Measurements from ENCODE around the gene ZNF618. TPM values are rescaled to one million over a fixed set of nuclear protein-coding genes. Genes with fewer than 3 reads are reported as not detected.

ZNF618 gene
- total RNA-seq, 1 experiment from 2014 or later, result 1.2 TPM

DNA sequence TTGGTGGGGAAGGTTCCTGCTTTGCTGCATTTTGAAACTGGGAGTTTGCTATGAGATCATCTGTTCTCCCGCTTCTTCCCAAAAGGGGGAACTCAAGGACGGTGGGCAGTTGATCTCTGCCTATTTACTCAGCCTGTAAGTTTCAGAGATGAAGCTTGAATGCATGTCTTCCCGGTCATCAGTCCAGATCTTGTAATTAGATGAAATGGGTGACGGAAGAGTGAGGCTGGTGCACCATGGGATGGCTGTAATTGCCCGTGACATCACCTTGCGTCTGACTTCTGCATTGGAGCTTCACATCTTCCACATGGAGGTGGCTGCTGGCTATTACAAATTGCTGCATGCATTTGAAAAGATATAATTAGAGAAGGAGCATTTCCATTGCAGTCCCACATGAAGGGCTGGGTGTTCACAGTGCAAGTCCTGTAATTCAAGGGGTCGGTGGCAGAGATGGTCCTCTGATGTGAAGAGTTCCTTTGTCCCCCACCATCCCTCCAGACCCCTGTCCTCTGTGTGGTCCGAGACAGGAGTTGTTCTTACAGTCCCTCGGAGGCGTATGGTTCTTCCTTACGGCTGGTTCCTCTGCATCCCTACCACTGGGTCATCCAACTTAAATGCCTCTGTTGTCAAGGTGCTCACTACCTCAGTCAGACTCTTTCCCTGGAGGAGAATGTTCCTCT, 72.9 kb downstream of the ZNF618 start:
- ChIA-PET CTCF (no interaction called here), POLR2A (no interaction called here)
- intact Hi-C loops (cut with micrococcal nuclease; ENCODE audit: unreplicated experiment), result no loop called here
- no peak overlapping the region for H3K4me3 ChIP-seq (ENCODE audit: low read depth, low read length)
- Mint-ChIP-seq H3K4me1 (ENCODE audit: low read depth, unreplicated experiment) (no peaks in the 10 kb centered on the region), H3K9me3 (ENCODE audit: unreplicated experiment) (no peaks in the 10 kb centered on the region), H3K4me3 (ENCODE audit: unreplicated experiment) (no peak overlapping the region), H3K27me3 (ENCODE audit: insufficient read depth, unreplicated experiment) (no peaks in the 10 kb centered on the region), H3K27ac (ENCODE audit: unreplicated experiment) (no peak overlapping the region), H3K36me3 (ENCODE audit: insufficient read depth, unreplicated experiment) (no peaks in the 10 kb centered on the region)
- no peak for DNase-seq
- no peaks in the 10 kb centered on the region for H3K4me1 ChIP-seq
- TF ChIP-seq, protein P1, sequence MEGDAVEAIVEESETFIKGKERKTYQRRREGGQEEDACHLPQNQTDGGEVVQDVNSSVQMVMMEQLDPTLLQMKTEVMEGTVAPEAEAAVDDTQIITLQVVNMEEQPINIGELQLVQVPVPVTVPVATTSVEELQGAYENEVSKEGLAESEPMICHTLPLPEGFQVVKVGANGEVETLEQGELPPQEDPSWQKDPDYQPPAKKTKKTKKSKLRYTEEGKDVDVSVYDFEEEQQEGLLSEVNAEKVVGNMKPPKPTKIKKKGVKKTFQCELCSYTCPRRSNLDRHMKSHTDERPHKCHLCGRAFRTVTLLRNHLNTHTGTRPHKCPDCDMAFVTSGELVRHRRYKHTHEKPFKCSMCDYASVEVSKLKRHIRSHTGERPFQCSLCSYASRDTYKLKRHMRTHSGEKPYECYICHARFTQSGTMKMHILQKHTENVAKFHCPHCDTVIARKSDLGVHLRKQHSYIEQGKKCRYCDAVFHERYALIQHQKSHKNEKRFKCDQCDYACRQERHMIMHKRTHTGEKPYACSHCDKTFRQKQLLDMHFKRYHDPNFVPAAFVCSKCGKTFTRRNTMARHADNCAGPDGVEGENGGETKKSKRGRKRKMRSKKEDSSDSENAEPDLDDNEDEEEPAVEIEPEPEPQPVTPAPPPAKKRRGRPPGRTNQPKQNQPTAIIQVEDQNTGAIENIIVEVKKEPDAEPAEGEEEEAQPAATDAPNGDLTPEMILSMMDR (IDR thresholded peaks at IDR 0.05; ENCODE audit: insufficient read depth in 1 of 2, low read depth in 1 of 2, low read length in 1 of 2, severe bottlenecking in 1 of 2, unreplicated experiment in 1 of 2), result no peak
- H3K36me3 ChIP-seq (ENCODE audit: control insufficient read depth, insufficient read depth, low read length), result no peaks in the 10 kb centered on the region
- H3K27me3 ChIP-seq (replicated peaks; ENCODE audit: control insufficient read depth, insufficient read depth, low read length), result no peaks in the 10 kb centered on the region
- H3K9me3 ChIP-seq, result no peaks in the 10 kb centered on the region
- no TSS peak for BruUV-seq (replicated peaks)

DNA sequence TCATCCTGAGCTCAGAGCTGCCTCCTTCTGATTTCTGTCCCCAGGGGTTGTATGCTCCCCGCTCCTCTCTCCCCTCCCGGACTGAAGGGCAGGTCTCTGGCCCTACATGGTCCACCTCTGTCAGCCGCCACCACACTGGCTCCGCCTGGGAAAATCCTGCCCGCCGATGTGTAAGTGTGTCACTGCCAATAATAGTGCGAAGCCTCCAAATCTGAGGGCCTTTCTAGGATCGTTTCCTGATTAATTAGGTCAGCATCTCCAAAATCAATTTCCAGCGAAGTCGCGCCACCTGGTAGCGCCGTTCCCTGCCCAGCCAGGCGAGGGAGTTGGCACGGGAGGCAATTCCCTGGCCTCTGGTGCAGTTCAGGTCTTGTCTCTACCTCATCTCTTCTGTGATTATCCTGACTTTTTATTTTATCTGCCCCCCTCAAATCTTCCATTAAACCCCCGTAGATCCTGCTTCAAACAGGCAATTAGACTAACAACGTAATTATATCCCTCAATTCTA, 73.5 kb downstream of the ZNF618 start:
- H3K9me3 Mint-ChIP-seq (ENCODE audit: unreplicated experiment), result no peaks in the 10 kb centered on the region
- no peak for DNase-seq
- BruUV-seq (replicated peaks), result no TSS peak
- no peak overlapping the region for H3K4me3 Mint-ChIP-seq (ENCODE audit: unreplicated experiment)
- no peaks in the 10 kb centered on the region for H3K4me1 Mint-ChIP-seq (ENCODE audit: low read depth, unreplicated experiment)
- no peak overlapping the region for H3K4me3 ChIP-seq (ENCODE audit: low read depth, low read length)
- no peaks in the 10 kb centered on the region for H3K27me3 ChIP-seq (replicated peaks; ENCODE audit: control insufficient read depth, insufficient read depth, low read length)
- intact Hi-C loops (cut with micrococcal nuclease; ENCODE audit: unreplicated experiment), result no loop called here
- no peaks in the 10 kb centered on the region for H3K36me3 ChIP-seq (ENCODE audit: control insufficient read depth, insufficient read depth, low read length)
- H3K36me3 Mint-ChIP-seq (ENCODE audit: insufficient read depth, unreplicated experiment), result no peaks in the 10 kb centered on the region
- POLR2A ChIA-PET, result no interaction called here
- H3K27ac Mint-ChIP-seq (ENCODE audit: unreplicated experiment), result no peak overlapping the region
- H3K27me3 Mint-ChIP-seq (ENCODE audit: insufficient read depth, unreplicated experiment), result no peaks in the 10 kb centered on the region
- CTCF ChIA-PET, result no interaction called here
- TF ChIP-seq, protein P1 (IDR thresholded peaks at IDR 0.05; ENCODE audit: insufficient read depth in 1 of 2, low read depth in 1 of 2, low read length in 1 of 2, severe bottlenecking in 1 of 2, unreplicated experiment in 1 of 2), result no peak
- H3K4me1 ChIP-seq, result no peaks in the 10 kb centered on the region
- no peaks in the 10 kb centered on the region for H3K9me3 ChIP-seq

DNA sequence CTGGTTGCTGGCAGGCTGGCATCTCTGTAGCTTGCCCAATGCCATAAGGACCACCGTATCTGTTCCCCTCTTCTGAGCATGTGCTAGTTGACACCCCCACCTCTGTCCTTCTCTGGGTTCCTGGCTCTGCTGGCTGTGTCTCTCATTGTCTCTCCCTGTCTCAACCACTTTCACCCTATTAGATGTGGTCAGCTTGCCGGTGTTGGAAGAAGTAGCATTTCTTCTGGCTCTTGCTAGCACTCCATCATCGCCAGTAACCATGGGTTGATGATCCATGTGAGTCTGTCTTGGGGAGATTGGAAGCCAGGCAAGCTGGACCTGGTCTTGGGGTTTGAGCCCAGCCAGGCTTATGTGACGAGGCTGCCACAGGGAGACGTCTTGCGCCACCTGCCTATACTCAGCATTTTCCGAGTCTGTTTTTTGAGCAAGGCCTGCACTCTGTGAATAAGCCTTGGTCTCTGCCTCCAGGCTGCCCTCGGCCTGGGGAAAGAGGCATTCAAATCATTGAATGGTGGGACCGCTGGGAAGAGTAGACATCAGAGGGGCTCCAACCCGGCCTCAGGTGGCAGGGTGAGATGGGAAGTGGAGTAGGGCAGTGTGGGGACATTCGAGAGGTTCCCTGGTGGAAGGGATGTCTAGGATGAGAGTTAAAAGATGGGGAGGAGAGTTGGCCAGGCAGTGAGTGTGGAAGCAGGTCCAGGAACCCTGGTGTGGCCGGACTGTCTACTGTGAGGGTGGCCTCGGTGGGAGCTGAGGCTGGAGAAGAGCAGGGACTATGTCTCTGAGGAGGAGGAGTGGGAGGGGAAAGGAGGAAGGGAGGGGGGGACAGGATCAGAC, 74.3 kb downstream of the ZNF618 start:
- Mint-ChIP-seq H3K4me1 (ENCODE audit: low read depth, unreplicated experiment) (no peaks in the 10 kb centered on the region), H3K27me3 (ENCODE audit: insufficient read depth, unreplicated experiment) (no peaks in the 10 kb centered on the region), H3K36me3 (ENCODE audit: insufficient read depth, unreplicated experiment) (no peaks in the 10 kb centered on the region), H3K27ac (ENCODE audit: unreplicated experiment) (no peak overlapping the region), H3K4me3 (ENCODE audit: unreplicated experiment) (no peak overlapping the region), H3K9me3 (ENCODE audit: unreplicated experiment) (no peaks in the 10 kb centered on the region)
- Histone ChIP-seq H3K4me1 (no peaks in the 10 kb centered on the region), H3K36me3 (ENCODE audit: control insufficient read depth, insufficient read depth, low read length) (no peaks in the 10 kb centered on the region), H3K27me3 (replicated peaks; ENCODE audit: control insufficient read depth, insufficient read depth, low read length) (no peaks in the 10 kb centered on the region), H3K9me3 (no peaks in the 10 kb centered on the region), H3K4me3 (ENCODE audit: low read depth, low read length) (no peak overlapping the region)
- ChIA-PET POLR2A (no interaction called here), CTCF (no interaction called here)
- TF ChIP-seq, protein P1 (IDR thresholded peaks at IDR 0.05; ENCODE audit: insufficient read depth in 1 of 2, low read depth in 1 of 2, low read length in 1 of 2, severe bottlenecking in 1 of 2, unreplicated experiment in 1 of 2), result no peak
- no peak for DNase-seq
- intact Hi-C loops (cut with micrococcal nuclease; ENCODE audit: unreplicated experiment), result no loop called here
- no TSS peak for BruUV-seq (replicated peaks)
